Neural cell (in vitro differentiated cells): Measurements from ENCODE around the gene PLXNB1. TPM values are rescaled to one million over a fixed set of nuclear protein-coding genes. Genes with fewer than 3 reads are reported as not detected.

ENCODE experiments used
- H2AFZ ChIP-seq: fragments of 200-600, 300-800 bp; sonication (generic), shearing (Covaris generic); 2 replicates; pipeline ENCODE4 v1.6.0; 2014; ENCODE audit warnings: low read depth, mild to moderate bottlenecking, antibody characterized with exemption, low read length, moderate library complexity
- H3F3A ChIP-seq: fragments of 200-600 bp; shearing (Covaris generic); 2 replicates; pipeline ENCODE4 v1.6.1; 2016; ENCODE audit warnings: mild to moderate bottlenecking, moderate library complexity, mixed read lengths, antibody characterized with exemption, low read length; ENCODE audit not compliant: insufficient read depth, poor library complexity, severe bottlenecking
- H3K27ac ChIP-seq: fragments of 200-600, 300-800 bp; sonication (generic), shearing (Covaris generic); 2 replicates; pipeline ENCODE4 v1.5.1; 2014; ENCODE audit warnings: mild to moderate bottlenecking, low read length, moderate library complexity
- H3K27me3 ChIP-seq: fragments of 300-800, 200-600 bp; sonication (generic), shearing (Covaris generic); 2 replicates; pipeline ENCODE4 v1.6.0; 2014; ENCODE audit warnings: mild to moderate bottlenecking, low read depth, low read length, moderate library complexity; ENCODE audit not compliant: insufficient read depth
- H3K36me3 ChIP-seq: fragments of 300-800, 200-600 bp; sonication (generic), shearing (Covaris generic); 2 replicates; pipeline ENCODE4 v1.5.1; 2014; ENCODE audit warnings: mild to moderate bottlenecking, antibody characterized with exemption, low read length, moderate library complexity; ENCODE audit not compliant: insufficient read depth
- H3K4me2 ChIP-seq: fragments of 300-800, 200-600 bp; sonication (generic), shearing (Covaris generic); 2 replicates; pipeline ENCODE4 v1.6.0; 2014; ENCODE audit warnings: mild to moderate bottlenecking, low read length
- H3K4me3 ChIP-seq: fragments of 300-800, 200-600 bp; sonication (generic), shearing (Covaris generic); 2 replicates; pipeline ENCODE4 v1.5.1; 2014; ENCODE audit warnings: mild to moderate bottlenecking, low read length, moderate library complexity
- H3K79me2 ChIP-seq: fragments of 200-600 bp; shearing (Covaris generic); replicated peaks from 2 replicates; pipeline ENCODE4 v1.6.0; 2014; ENCODE audit warnings: mild to moderate bottlenecking, low read length, moderate library complexity; ENCODE audit not compliant: insufficient read depth
- H3K9ac ChIP-seq: fragments of 300-800, 200-600 bp; sonication (generic), shearing (Covaris generic); 2 replicates; pipeline ENCODE4 v1.6.1; 2016; ENCODE audit warnings: mild to moderate bottlenecking, low read length, mixed read lengths
- H3K9me2 ChIP-seq: fragments of 200-600 bp; shearing (Covaris generic); 2 replicates; pipeline ENCODE4 v1.6.1; 2016; ENCODE audit warnings: mild to moderate bottlenecking, low read length, mixed read lengths; ENCODE audit not compliant: insufficient read depth
- H3K9me3 ChIP-seq: fragments of 200-600, 300-800 bp; sonication (generic), shearing (Covaris generic); 2 replicates; pipeline ENCODE4 v1.6.1; 2016; ENCODE audit warnings: mild to moderate bottlenecking, mixed run types, low read length, moderate library complexity, mixed read lengths
- H4K20me1 ChIP-seq: fragments of 200-600 bp; shearing (Covaris generic); 2 replicates; pipeline ENCODE4 v1.6.1; 2016; ENCODE audit warnings: mild to moderate bottlenecking, mixed run types; ENCODE audit not compliant: insufficient read depth
- CTCF ChIP-seq: fragments of 450-650 bp; IDR thresholded peaks from 2 replicates; pipeline ENCODE4 v1.5.1; 2014; ENCODE audit warnings: antibody characterized with exemption, mild to moderate bottlenecking, moderate library complexity; ENCODE audit not compliant: poor library complexity, severe bottlenecking
- EP300 ChIP-seq: fragments of 450-650 bp; conservative IDR thresholded peaks from 2 replicates; pipeline ENCODE4 v1.6.1; 2014; ENCODE audit warnings: antibody characterized with exemption, mild to moderate bottlenecking, moderate library complexity; ENCODE audit not compliant: poor library complexity, severe bottlenecking
- EZH2 ChIP-seq: fragments of 200-600, 300-800 bp; shearing (Covaris generic), sonication (generic); IDR thresholded peaks from 2 replicates; pipeline ENCODE4 v1.6.1; 2014; ENCODE audit warnings: antibody characterized with exemption, low read length, borderline replicate concordance, mild to moderate bottlenecking; ENCODE audit not compliant: insufficient read depth, poor library complexity, severe bottlenecking
- MXI1 ChIP-seq: fragments of 450-650 bp; conservative IDR thresholded peaks from 2 replicates; pipeline ENCODE4 v1.6.1; 2014; ENCODE audit warnings: antibody characterized with exemption, mild to moderate bottlenecking; ENCODE audit not compliant: poor library complexity, severe bottlenecking
- POLR2AphosphoS5 ChIP-seq: IDR thresholded peaks from 2 replicates; pipeline ENCODE4 v1.6.1; 2012
- RAD21 ChIP-seq: fragments of 450-650 bp; conservative IDR thresholded peaks from 2 replicates; pipeline ENCODE4 v1.6.1; 2014; ENCODE audit warnings: antibody characterized with exemption, mild to moderate bottlenecking, moderate library complexity
- REST ChIP-seq: IDR thresholded peaks from 2 replicates; pipeline ENCODE4 v1.6.1; 2012; ENCODE audit warnings: borderline replicate concordance
- SMC3 ChIP-seq: fragments of 450-650 bp; conservative IDR thresholded peaks from 2 replicates; pipeline ENCODE4 v1.6.1; 2014; ENCODE audit warnings: antibody characterized with exemption, mild to moderate bottlenecking, moderate library complexity; ENCODE audit not compliant: poor library complexity
- TAF1 ChIP-seq: IDR thresholded peaks from 2 replicates; pipeline ENCODE4 v1.6.1; 2012; ENCODE audit warnings: low read depth
- polyA plus RNA-seq: library from polyadenylated mRNA; depleted of rRNA; stranded (reverse); fragments of >200 nt; gene quantifications from 2 replicates; pipeline ENCODE4 v1.2.3, GENCODE V29; 2014

Gene PLXNB1
- polyA plus RNA-seq, 1 donor from 2014 or later, result 134 TPM

GRCh38 chr3:48466386-48467109, 36.7 kb upstream of the PLXNB1 start:
- H2AFZ ChIP-seq, result no peak overlapping the region
- no peaks in the 10 kb centered on the region for H3K9me2 ChIP-seq
- no peaks in the 10 kb centered on the region for H4K20me1 ChIP-seq
- H3K27ac ChIP-seq, result peak overlapping the region; percentile 39
- H3F3A ChIP-seq, result no peaks in the 10 kb centered on the region
- peaks cover 2% of the 10 kb centered on the region for H3K79me2 ChIP-seq
- H3K36me3 ChIP-seq, result no peaks in the 10 kb centered on the region
- no peak overlapping the region for H3K9ac ChIP-seq
- no peaks in the 10 kb centered on the region for H3K9me3 ChIP-seq
- H3K27me3 ChIP-seq, result no peaks in the 10 kb centered on the region
- no peak overlapping the region for H3K4me2 ChIP-seq
- no peak for TF ChIP-seq CTCF
- TF ChIP-seq POLR2AphosphoS5, result no peak
- no peak for TF ChIP-seq SMC3
- no peak for TF ChIP-seq MXI1
- TF ChIP-seq TAF1, result no peak
- no peak for TF ChIP-seq RAD21
- TF ChIP-seq REST, result no peak
- no peak for TF ChIP-seq EP300
- TF ChIP-seq EZH2, result no peak
- no peak overlapping the region for H3K4me3 ChIP-seq

- Histone ChIP-seq H3K9me2 (no peaks in the 10 kb centered on the region), H3F3A (no peaks in the 10 kb centered on the region), H3K36me3 (no peaks in the 10 kb centered on the region)
Measured at GRCh38 chr3:48465531-48466378, 35.9 kb upstream of the PLXNB1 start.

More at GRCh38 chr3:48465531-48466378, 35.9 kb upstream of the PLXNB1 start:
- H3K79me2 ChIP-seq, result no peaks in the 10 kb centered on the region
- TF ChIP-seq EP300 (no peak), TAF1 (no peak), EZH2 (no peak), RAD21 (peak; percentile 63), SMC3 (peak; percentile 59), CTCF (peak; percentile 58)
- H3K27ac ChIP-seq, result peak overlapping the region; percentile 39
- peak overlapping the region; percentile 31 for H3K9ac ChIP-seq
- no peak overlapping the region for H3K4me3 ChIP-seq
- H3K4me2 ChIP-seq, result no peak overlapping the region
- no peak overlapping the region for H2AFZ ChIP-seq
- no peaks in the 10 kb centered on the region for H3K9me3 ChIP-seq
- H3K27me3 ChIP-seq, result no peaks in the 10 kb centered on the region
- no peaks in the 10 kb centered on the region for H4K20me1 ChIP-seq
